ENCODE measurements around the gene TNFRSF9. TPM values are rescaled to one million over a fixed set of nuclear protein-coding genes. Genes with fewer than 3 reads are reported as not detected.
"Not testable (repeated sequence)": the region's sequence is repeated elsewhere in the genome, so short reads cannot be mapped to it uniquely, and the experiment has no call there.

TNFRSF9 gene
- total RNA-seq, 1 donor from 2014 or later: not detected

- H3K4me3 ChIP-seq: peak overlapping the region; percentile 7 to 51
- no peaks in the 10 kb centered on the region for H3K27me3 ChIP-seq
- no peak for TF ChIP-seq CTCF (IDR thresholded peaks at IDR 0.05)
- H3K36me3 ChIP-seq: no peaks in the 10 kb centered on the region
- no peaks in the 10 kb centered on the region for H3K4me1 ChIP-seq
- intact Hi-C loops (cut with DNase I): no loop called here
- H3K27ac ChIP-seq: peak overlapping the region; percentile 75 to 78
- DNase-seq (ENCODE audit: low spot score in 2 of 2): no peak
- no peaks in the 10 kb centered on the region for H3K9me3 ChIP-seq
These were observed 18.8 kb downstream of the TNFRSF9 start for GRCh38 chr1:7921796-7922195.

GRCh38 chr1:7919880-7920279 lies 20.8 kb downstream of the TNFRSF9 start:
- Histone ChIP-seq H3K27ac (no peak overlapping the region), H3K9me3 (no peaks in the 10 kb centered on the region), H3K4me1 (no peaks in the 10 kb centered on the region), H3K27me3 (no peaks in the 10 kb centered on the region), H3K36me3 (no peaks in the 10 kb centered on the region), H3K4me3 (no peak overlapping the region)
- no peak for TF ChIP-seq CTCF (IDR thresholded peaks at IDR 0.05)
- no peak for DNase-seq (ENCODE audit: low spot score in 2 of 2)
- intact Hi-C loops (cut with DNase I): no loop called here

GRCh38 chr1:7917971-7918370 lies 22.7 kb downstream of the TNFRSF9 start:
- H3K9me3 ChIP-seq; H3K27ac ChIP-seq; H3K36me3 ChIP-seq; DNase-seq (ENCODE audit: low spot score in 2 of 2); H3K27me3 ChIP-seq; intact Hi-C loops (cut with DNase I); H3K4me3 ChIP-seq; H3K4me1 ChIP-seq: not testable (repeated sequence)

- TF ChIP-seq CTCF (IDR thresholded peaks at IDR 0.05): no peak
- Histone ChIP-seq H3K36me3 (no peaks in the 10 kb centered on the region), H3K9me3 (no peaks in the 10 kb centered on the region), H3K4me3 (no peak overlapping the region), H3K27ac (no peak overlapping the region), H3K27me3 (no peaks in the 10 kb centered on the region), H3K4me1 (no peaks in the 10 kb centered on the region)
- no peak for DNase-seq (ENCODE audit: low spot score in 2 of 2)
- intact Hi-C loops (cut with DNase I): no loop called here
These were observed 24.2 kb downstream of the TNFRSF9 start for GRCh38 chr1:7916501-7916830.

GRCh38 chr1:7915826-7916500 lies 24.7 kb downstream of the TNFRSF9 start:
- Histone ChIP-seq H3K4me1 (no peaks in the 10 kb centered on the region), H3K27me3 (no peaks in the 10 kb centered on the region), H3K4me3 (no peak overlapping the region), H3K36me3 (no peaks in the 10 kb centered on the region), H3K9me3 (no peaks in the 10 kb centered on the region), H3K27ac (no peak overlapping the region)
- no peak for TF ChIP-seq CTCF (IDR thresholded peaks at IDR 0.05)
- intact Hi-C loops (cut with DNase I): no loop called here
- no peak for DNase-seq (ENCODE audit: low spot score in 2 of 2)

GRCh38 chr1:7912743-7913557 lies 27.7 kb downstream of the TNFRSF9 start:
- intact Hi-C loops (cut with DNase I): no loop called here
- TF ChIP-seq CTCF (IDR thresholded peaks at IDR 0.05): no peak
- Histone ChIP-seq H3K27me3 (no peaks in the 10 kb centered on the region), H3K9me3 (no peaks in the 10 kb centered on the region), H3K36me3 (no peaks in the 10 kb centered on the region), H3K4me3 (peak overlapping the region in 1 of 2 donors; percentile 26), H3K27ac (no peak overlapping the region), H3K4me1 (no peaks in the 10 kb centered on the region)
- no peak for DNase-seq (ENCODE audit: low spot score in 2 of 2)
